ENCODE results near the gene STK32C. TPM values are rescaled to one million over a fixed set of nuclear protein-coding genes. Genes with fewer than 3 reads are reported as not detected.

Gene STK32C
- total and polyA plus RNA-seq, 2 donors (not counting 1 experiment from before 2014, with no cell fraction given), result 9.9 to 16.8 TPM

GRCh38 chr10:132185601-132186487, 121.9 kb downstream of the STK32C start:
- ATAC-seq (ENCODE audit: low read depth), result peak; percentile 70
- Histone ChIP-seq H3K36me3 (replicated peaks in 1 of 2; ENCODE audit: control extremely low read depth in 1 of 2, control insufficient read depth in 1 of 2, extremely low read depth in 1 of 2, insufficient read depth in 2 of 2, low read length in 1 of 2) (no peaks in the 10 kb centered on the region), H3K9ac (ENCODE audit: low read length) (no peak overlapping the region), H4K20me1 (ENCODE audit: control insufficient read depth, insufficient read depth, low read length, poor library complexity, severe bottlenecking) (no peaks in the 10 kb centered on the region), H3K4me1 (ENCODE audit: control insufficient read depth in 2 of 2, insufficient read depth in 2 of 2, low read length in 2 of 2) (peaks cover 13 to 25% of the 10 kb centered on the region in 2 donors), H3K4me2 (replicated peaks; ENCODE audit: low read depth, low read length, poor library complexity, severe bottlenecking) (peak overlapping the region; percentile 77), H3K27ac (ENCODE audit: low read length in 2 of 2) (no peak overlapping the region), H2AFZ (ENCODE audit: insufficient read depth, low read depth, low read length, poor library complexity, severe bottlenecking) (no peak overlapping the region), H3K4me3 (ENCODE audit: control extremely low read depth in 1 of 5, extremely low read depth in 1 of 5, insufficient read depth in 1 of 5, low read depth in 2 of 5, low read length in 4 of 5) (peak overlapping the region in 2 of 5 experiments; percentile 2 to 37), H3K9me3 (ENCODE audit: control extremely low read depth in 1 of 3, control insufficient read depth in 2 of 3, insufficient read depth in 1 of 3, low read length in 2 of 3) (peaks cover 0 to 16% (median 0%) of the 10 kb centered on the region in 3 donors), H3K27me3 (replicated peaks in 1 of 4; ENCODE audit: control extremely low read depth in 1 of 4, control insufficient read depth in 3 of 4, insufficient read depth in 4 of 4, low read length in 3 of 4) (peaks cover 0 to 53% (median 19%) of the 10 kb centered on the region in 4 experiments), H3K79me2 (ENCODE audit: control insufficient read depth, insufficient read depth, low read length) (no peaks in the 10 kb centered on the region)
- Mint-ChIP-seq H3K4me1 (peaks cover 8% of the 10 kb centered on the region), H3K27me3 (peaks cover 52% of the 10 kb centered on the region), H3K9me3 (ENCODE audit: insufficient read depth) (peaks cover 2% of the 10 kb centered on the region), H3K27ac (no peak overlapping the region), H3K4me3 (peak overlapping the region; percentile 52)
- CTCF ChIA-PET, result no interaction called here
- peak; percentile 65 for DNase-seq
- POLR2A ChIA-PET, result no interaction called here
- no peak for TF ChIP-seq CTCF (IDR thresholded peaks at IDR 0.05)
- no peak for TF ChIP-seq EZH2 (IDR thresholded peaks at IDR 0.05; ENCODE audit: borderline replicate concordance, insufficient read depth, low read depth, low read length, poor library complexity, severe bottlenecking)
- intact Hi-C loops (cut with micrococcal nuclease), result loop anchor here (2.0 kb wide), 1 partner anchor 123 kb away; no protein-coding TSS in a partner anchor
- WGBS (ENCODE audit: insufficient coverage), result 8% methylated on average over 92 of the region's 99 CpGs

All from B cell (primary cell).